GM12865 (cell line): ENCODE measurements around the gene GNA12.

Experiments
- DNase-seq: peaks from one replicate; pipeline ENCODE4 v3.0.0; 2010; ENCODE audit warnings: low read depth
- H3K4me3 ChIP-seq: 2 replicates; pipeline ENCODE4 v1.5.1; 2011; ENCODE audit warnings: mild to moderate bottlenecking, low read depth, low read length, control low read depth
- TF ChIP-seq, protein P1 (sequence below): IDR thresholded peaks from 2 replicates; pipeline ENCODE4 v1.5.1; 2011; ENCODE audit warnings: low read length, control low read depth, low read depth, inconsistent platforms; ENCODE audit not compliant: insufficient read depth; ENCODE audit errors: missing control alignments

Gene GNA12

GRCh38 chr7:2716906-2717292 is 127.2 kb downstream of the GNA12 start:
- TF ChIP-seq, protein P1, sequence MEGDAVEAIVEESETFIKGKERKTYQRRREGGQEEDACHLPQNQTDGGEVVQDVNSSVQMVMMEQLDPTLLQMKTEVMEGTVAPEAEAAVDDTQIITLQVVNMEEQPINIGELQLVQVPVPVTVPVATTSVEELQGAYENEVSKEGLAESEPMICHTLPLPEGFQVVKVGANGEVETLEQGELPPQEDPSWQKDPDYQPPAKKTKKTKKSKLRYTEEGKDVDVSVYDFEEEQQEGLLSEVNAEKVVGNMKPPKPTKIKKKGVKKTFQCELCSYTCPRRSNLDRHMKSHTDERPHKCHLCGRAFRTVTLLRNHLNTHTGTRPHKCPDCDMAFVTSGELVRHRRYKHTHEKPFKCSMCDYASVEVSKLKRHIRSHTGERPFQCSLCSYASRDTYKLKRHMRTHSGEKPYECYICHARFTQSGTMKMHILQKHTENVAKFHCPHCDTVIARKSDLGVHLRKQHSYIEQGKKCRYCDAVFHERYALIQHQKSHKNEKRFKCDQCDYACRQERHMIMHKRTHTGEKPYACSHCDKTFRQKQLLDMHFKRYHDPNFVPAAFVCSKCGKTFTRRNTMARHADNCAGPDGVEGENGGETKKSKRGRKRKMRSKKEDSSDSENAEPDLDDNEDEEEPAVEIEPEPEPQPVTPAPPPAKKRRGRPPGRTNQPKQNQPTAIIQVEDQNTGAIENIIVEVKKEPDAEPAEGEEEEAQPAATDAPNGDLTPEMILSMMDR, result no peak
- DNase-seq, result no peak
- H3K4me3 ChIP-seq, result no peak overlapping the region

DNA sequence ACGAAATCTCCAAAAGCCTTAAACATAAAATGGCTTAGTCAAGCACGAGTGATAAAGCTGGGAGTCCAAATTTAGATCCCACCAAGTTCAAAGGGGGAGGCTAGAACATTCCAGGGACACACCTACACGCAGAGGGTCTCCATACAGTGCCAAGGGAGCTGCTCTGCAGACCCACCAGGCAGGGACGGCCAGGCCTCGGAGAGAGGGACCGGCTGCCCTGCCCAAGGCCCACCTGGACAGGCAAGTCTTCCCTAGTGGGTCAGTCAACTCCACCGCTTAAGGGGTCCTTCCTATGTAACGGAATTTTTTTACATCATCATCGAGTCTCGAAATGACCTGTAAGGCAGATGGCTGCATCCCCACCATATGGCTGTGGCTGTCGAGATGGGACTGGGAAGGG is 127.6 kb downstream of the GNA12 start:
- DNase-seq, result no peak
- TF ChIP-seq, protein P1, result no peak
- no peak overlapping the region for H3K4me3 ChIP-seq

GRCh38 chr7:2715341-2716231 is 128.5 kb downstream of the GNA12 start:
- H3K4me3 ChIP-seq, result no peak overlapping the region
- DNase-seq, result no peak

DNA sequence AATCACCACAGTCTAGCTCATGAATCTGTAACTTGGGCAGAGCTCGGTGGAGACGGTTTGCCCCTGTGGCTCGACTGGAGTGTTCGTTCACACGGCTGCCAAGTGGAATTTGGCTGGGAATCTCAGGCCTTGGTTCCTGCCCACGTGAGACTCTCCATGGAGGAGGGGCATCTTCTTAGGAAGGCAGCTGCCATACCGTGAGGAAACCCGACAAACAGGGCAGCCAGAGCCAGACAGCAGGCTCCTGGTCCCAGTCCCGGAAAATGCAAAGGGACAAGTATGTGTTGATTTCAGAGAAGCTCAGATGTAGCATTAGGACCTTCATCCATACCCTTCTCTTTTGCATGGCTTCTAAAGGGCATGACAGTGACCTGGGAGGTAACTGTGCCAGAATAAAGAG is 129.5 kb downstream of the GNA12 start:
- no peak for DNase-seq
- no peak overlapping the region for H3K4me3 ChIP-seq
- TF ChIP-seq, protein P1, result no peak

More at GRCh38 chr7:2715341-2716231, 128.5 kb downstream of the GNA12 start:
- TF ChIP-seq, protein P1, result no peak

GRCh38 chr7:2713978-2714377 is 130.1 kb downstream of the GNA12 start:
- TF ChIP-seq, protein P1, result no peak
- DNase-seq, result no peak
- no peak overlapping the region for H3K4me3 ChIP-seq

GRCh38 chr7:2713370-2713769 is 130.7 kb downstream of the GNA12 start:
- no peak for DNase-seq
- no peak overlapping the region for H3K4me3 ChIP-seq
- TF ChIP-seq, protein P1, result no peak

DNA sequence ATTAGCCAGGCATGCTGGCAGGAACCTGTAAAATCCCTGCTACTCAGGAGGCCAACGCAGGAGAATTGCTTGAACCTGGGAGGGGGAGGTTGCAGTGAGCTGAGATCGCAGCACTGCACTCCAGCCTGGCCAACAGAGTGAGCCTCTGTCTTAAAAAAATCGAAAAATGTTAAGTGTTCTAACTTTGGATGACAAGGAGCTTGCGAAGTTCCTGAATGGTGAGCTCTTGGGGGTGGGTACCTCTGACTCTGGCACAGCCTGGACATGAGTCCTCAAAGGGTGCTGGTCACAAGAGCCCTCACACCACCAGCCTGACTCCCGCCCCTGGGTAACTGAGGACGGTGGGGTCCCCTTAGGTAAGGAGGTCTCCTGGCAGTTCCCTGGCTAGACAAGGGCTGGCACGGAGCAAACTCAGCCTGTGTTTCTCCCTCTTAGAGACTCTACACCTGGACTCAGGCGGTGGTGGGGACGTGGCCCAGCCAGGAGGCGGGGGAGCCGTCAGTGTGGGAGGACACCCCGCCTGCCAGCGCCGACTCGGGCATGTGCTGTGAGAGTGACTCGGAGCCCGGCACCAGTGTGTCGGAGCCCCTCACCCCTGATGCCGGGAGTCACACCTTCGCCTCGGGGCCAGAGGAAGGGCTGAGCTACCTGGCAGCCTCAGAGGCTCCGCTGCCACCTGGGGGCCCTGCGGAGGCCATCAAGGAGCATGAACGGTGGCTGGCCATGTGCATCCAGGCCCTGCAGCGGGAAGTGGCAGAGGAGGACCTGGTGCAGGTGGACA is 132.0 kb downstream of the GNA12 start:
- TF ChIP-seq, protein P1, result no peak
- no peak overlapping the region for H3K4me3 ChIP-seq
- no peak for DNase-seq
